Kidney glomerular epithelial cell (primary cell): ENCODE data around the gene KCNK3.

Experiments used
- DNase-seq: peaks from one replicate; lab custom pipeline; 2025; lab: John Stamatoyannopoulos, UW

Gene KCNK3

DNA sequence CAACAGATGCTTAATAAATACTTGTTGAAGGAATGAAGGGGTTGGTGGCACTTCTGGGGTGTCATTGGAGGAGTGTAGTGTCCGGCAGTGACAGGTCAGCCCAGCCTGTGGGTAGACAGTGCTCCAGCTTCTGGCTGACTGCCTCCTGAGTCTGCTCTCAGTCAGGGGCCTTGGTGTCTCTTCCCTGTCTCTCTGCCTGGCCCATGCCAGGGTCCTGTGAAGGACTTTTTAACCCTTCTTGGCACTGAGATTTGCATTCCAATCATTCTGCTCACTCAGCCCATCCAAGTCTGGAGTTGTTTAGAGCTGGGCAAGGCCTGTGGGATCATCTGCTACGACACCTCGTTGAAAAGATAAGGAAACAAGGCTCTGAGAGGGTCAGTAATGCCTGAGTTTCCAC lies 1.4 kb upstream of the KCNK3 start:
- no peak for DNase-seq

DNA sequence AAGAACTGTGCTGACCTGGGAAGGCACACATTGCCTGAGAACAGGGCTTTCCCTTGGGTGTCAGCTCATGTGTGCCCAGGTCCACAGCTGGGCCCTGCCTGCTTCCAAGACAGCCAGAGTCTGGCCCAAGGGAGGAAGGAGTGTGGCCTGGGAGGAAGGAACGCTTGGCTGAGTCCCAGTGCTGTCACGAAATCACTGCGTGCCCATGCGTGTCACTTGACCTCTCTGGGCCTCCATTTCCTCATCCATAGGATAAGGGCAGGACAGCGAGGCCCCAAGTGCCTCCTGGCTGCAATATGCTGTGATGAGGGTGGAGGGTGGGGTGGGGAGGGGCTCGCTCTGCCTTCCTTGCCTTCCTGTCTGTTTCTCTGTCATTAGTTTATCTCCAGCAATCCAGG lies 642 bp upstream of the KCNK3 start:
- no peak for DNase-seq

DNA sequence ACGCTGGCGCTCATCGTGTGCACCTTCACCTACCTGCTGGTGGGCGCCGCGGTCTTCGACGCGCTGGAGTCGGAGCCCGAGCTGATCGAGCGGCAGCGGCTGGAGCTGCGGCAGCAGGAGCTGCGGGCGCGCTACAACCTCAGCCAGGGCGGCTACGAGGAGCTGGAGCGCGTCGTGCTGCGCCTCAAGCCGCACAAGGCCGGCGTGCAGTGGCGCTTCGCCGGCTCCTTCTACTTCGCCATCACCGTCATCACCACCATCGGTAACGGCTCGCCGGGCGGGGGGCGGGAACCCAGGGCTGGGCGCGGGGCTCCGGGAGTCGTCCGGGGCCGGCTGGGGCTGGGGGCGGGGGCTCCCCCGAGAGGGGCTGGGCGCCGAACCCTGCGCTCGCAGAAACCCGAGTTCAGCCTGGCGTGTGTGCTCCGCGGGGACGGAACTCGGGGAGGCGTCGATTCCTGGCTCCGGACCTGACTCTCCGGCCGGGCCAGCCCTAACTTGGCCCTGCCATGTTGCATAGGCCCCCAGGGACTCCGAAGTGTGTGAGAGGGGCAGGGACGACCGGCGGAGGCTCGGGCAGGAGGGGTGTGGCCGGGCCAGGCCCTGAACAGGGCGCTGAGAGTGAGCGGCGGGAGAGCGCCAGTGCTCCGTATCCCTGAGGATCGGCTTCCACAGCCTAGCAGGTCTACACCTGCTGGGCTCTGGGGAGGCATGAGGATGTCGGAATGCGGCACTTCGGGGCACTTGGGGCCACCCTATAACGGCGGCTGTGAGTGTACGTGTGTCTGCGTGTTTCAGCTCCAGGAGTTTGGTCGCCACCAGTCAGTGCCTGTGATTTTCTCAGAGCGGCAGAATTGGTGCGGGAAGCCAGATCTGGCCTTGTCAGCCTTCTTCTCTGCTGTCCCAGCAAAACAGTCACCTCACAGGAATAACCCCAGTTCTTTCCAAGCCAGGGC lies 651 bp downstream of the KCNK3 start:
- DNase-seq: no peak

DNA sequence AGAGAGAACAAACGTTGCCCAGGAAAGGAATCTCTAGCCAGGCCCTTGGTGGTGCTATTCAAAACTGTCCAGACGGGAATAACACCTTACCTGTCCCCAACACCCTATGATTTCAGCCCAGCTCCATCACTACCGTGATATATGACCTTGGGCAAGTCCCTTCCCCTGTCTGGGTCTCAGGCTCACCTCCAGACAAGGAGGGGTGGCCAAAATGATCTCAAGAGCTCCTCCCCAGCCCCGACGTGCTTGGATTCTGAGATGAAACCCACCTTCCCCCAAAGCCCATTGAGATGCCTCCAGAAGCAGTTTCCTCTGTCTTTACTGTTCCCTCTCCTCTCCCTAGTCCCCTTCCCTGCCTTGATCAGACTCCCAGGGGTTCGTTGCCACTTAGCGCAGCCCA lies 1.5 kb downstream of the KCNK3 start:
- no peak for DNase-seq

DNA sequence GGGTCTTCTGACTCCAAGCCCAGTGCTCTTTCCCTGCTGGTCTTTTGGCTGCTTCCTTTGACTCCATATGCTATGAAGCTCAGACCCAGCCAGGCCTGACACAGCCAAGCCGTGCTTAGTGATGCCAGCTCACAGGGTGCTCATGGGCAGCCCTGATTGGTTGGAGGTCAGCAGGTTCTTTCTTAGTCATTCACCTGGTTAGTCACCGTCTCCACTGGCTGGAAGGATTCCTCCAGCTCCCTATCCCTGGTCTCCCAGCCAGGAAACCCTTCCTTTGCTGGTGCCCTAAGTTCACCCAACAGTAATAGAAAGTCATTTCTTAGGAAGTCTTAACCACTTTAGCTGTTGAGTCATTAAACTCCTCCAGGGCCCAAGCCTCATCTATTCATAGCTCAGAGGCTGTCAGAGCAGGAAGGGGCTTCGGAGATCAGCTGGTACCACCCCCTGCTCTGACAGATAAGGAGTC lies 3.9 kb downstream of the KCNK3 start:
- peak; percentile 97 for DNase-seq

DNA sequence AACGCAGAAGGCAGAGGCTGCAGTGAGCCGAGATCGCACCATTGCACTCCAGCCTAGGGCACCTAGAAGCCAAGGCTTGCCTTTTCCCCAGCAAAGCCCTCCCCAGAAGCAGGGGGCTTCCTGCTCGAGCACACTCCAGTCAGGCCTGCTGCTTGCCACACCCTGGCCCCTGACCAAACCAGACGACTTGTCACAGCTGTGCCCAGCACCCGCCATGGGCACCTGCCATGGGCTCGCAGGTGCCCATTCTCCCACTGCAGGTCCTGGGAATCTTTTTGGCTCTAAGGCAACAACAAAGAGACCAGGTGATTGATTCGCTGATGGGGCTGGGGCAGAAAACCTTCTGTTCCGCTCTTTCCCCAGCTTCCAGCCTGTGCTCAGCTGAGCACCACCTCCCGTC lies 4.9 kb downstream of the KCNK3 start:
- no peak for DNase-seq

DNA sequence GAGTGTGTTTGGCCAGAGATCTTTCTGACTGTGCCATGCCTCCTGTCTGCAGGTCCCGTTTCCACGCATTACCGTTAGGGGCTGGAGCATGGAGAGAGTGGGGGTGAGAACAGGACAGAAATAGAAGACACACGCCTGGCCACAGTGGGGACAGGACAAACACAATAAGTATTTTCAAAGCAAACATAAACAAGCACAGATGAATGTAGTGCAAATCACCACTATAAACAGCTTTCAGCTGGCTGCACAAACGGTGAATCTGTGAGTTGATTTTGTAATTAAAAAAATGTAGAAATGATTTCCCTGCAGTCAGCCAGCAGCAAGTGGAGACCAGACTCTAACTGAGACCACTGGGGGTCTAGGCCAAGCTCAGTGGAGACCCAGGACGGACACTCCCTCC lies 6.8 kb downstream of the KCNK3 start:
- DNase-seq: no peak

DNA sequence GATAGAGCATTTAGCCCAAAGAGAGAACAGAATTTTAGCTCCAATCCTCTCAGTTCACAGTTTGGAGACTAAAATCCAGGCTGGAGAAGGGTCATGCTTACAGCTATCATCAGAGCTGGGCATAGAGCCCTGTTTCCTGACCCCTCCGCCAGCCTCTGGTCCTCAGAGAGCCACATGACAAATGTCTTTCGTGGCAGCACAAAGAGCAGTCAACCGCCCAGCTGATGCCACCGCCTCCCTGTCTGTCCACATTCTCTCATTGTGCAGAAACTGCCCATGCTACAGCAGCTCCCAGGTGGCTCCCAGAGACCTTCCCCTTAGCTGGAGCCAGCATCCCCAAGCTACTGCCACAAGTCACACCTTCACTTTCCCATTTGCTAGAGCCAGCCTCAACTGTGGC lies 7.6 kb downstream of the KCNK3 start:
- no peak for DNase-seq

DNA sequence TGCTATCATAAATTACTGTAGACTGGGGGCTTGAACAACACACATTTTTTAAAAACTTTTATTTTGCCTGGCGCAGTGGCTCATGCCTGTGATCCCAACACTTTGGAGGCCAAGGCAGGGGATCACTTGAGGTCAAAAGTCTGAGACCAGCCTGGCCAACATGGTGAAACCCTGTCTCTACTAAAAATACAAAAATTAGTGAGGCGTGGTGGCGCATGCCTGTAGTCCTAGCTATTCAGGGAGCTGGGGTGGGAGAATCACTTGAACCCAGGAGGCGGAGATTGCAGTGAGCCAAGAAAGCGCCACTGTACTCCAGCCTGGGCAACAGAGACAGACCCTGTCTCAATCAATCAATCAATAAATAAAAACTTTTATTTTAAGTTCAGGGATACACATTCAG lies 9.1 kb downstream of the KCNK3 start:
- no peak for DNase-seq

DNA sequence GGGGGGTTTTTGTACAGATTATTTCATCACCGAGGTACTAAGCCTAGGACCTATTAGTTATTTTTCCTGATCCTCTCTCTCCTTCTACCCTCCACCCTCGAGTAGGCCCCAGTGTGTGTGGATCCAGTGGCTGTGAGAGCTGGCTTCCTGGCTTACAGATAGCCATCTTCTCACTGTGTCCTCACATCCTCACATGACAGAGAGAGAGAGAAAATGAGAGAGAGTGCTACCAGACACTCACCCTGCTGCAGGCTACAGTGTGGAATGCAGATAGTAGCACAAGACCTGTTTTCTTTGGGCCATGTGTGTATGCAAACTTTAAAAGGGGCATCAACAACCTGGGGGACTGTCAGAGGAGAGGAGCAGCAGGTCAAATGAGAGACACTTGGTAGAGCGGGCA lies 9.5 kb downstream of the KCNK3 start:
- DNase-seq: no peak

DNA sequence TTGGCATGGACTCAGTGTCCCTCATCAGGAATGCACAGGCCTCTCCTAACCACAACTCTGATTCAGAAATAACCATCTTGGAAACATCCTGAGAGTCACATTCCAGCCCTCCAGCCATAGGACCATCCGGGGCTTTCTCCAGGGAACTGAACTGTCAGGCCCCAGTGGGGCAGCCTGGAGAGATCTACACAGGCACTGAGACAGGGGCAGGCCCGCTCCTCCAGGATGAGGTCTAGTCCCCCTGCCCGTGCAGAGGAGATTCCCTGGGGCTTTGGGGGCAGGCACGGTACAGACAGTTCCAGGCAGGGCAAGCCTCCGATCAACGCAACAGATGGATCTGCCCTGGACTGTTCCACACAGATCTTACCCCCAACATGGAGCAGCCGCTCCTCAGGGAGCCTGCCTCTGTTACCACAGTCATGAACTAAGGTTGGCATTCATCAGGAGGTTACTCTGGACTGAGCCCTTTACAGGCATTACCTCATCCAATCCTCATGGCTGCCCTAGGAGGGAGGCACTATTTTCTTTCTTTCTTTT lies 12.0 kb downstream of the KCNK3 start:
- DNase-seq: peak; percentile 21

DNA sequence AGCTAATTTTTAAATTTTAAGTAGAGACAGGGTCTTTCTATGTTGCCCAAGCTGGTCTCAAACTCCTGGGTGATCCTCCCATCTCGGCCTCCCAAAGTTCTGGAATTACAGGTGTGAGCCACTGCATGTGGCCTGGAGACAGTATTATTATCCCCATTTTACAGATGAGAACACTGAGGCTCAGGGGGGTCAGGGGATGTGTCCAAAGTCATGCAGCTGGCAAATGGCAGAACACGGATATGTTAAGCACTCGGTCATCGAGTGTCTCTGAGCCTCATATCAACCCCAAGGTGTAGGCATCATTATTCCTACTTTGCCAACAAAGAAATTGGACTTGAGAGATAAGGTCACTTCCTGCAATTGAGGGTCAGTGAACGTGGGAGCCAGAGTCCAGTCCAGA lies 12.6 kb downstream of the KCNK3 start:
- DNase-seq: no peak

DNA sequence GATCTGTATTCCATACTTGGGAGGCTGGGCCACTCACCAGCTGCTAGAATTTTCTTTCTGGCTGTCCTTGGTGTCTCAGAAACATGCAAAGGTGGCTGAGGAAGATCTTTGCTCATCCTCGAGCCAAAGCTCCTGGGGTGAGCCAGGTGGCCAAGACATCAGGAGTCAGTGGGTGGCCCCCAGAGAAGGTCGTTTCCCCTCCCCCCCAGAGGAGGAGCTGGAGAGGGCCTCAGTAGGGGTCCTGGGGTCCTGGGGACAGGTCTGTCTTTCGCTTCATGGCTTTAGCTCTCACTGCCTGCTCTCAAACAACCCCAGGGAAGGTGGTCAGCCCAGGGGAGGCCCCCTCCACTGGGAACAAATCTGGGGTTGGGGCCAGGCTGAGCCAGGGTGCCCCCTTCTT lies 13.6 kb downstream of the KCNK3 start:
- DNase-seq: no peak

DNA sequence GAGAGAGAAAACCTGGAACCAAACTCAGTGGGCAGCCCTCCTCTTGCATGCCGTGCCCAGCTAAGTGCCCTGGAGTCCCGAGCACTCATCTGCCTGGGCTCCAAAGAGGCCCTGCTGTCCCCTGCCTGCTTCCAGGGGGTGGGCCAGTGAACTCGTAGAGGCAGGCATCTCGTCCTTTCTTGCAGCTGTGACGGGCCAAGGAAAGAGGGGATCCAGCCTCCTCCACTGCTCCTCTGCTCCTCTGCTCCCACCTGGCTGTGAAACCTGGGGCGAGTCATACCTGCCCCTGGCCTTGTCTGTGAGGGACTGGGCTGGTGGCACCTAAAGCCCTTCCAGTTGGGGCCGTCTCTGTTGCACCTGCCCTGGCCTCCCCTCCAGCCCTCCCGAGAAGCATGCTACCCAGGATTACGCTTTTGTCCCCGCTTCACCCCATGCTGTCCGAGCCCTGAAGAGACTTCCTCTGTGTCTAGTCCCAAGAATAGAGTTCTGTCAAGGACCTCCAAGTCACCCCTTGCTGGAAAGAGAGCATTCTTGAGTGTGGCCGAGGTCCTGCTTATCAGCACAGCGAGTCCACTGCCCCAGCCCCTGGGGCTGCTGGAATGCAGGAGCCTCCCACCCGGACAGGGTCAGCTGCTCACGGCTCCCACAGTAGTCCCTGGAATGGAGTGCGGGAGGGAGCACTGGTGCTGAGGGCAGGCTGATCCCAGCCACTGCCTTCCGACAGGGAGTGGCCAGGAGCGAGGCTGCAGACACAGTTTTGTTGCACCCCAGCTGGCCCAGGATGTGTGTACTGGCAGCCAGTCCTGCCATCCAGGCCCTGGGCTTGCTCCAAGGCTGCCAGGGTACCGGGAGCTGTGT lies 14.3 kb downstream of the KCNK3 start:
- peak; percentile 19 for DNase-seq

DNA sequence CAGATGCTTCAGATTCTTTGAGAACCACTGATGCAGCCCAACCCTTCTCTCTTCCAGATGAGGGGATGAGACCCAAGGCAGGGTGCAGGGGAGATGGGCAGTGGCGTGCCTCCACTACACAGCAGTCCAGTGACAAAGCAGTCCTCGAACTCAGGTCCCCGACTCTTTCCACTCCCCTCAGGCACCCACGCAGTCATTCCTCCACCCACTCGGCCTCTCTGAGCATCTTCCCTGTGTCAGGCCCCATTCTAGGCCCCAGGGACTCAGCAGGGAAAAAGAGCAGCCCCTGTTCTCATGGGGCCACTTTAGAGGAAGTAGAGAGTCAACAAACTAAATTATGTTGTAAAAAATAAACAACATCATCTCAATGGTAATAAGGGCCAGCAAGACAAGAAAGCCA lies 15.2 kb downstream of the KCNK3 start:
- DNase-seq: no peak

DNA sequence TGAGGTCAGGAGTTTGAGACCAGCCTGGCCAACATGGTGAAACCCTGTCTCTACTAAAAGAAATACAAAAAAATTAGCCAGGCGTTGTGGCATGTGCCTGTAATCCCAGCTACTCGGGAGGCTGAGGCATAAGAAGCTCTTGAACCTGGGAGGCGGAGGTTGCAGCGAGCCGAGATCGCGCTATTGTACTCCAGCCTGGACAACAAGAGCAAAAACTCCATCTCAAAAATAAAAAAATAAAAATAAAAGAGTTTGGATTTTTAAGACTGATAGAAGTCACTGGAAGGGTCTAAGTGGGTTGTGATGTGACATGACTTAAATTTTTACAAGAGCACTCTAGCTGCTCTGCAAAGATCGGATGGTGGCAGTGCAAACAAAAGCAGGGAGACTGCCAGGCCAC lies 15.9 kb downstream of the KCNK3 start:
- DNase-seq: no peak

DNA sequence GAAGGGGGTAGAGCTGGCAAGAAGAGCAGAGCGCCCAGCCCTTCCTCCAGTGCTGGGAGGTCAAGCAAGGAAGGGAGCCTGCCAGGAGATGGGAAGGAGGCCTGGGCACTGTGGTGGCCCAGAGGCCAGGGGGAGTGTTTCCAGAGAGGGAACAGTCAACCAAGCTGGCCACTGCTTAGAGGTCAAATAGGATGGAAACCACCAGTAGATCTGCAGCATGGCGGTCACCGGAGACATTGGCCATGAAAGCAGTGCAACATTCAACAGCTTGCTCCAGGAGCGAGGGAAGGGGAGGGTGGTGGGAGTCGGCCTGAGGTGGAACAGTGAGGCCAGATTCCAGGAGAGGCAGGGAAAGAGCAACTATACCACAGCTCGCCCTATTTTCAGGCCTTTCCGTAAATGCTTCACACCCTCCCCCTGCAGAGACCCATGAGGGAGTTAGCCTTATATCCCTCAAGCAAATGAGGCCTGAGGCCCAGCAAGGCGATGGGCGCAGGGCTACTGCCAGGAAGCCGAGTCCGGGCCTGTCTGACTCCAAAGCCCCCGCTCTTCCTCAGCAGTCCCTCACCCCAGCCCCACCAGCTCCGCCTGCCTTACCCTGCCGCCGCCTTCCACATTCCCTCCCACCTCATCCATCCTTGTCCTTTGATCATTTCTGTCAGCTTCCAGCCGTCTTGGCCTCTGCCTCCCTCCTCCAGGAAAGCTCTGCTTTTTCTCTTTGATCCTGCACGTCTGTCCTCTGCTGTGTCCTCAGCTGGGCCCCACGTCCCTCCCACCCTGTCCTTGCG lies 17.0 kb downstream of the KCNK3 start:
- no peak for DNase-seq

DNA sequence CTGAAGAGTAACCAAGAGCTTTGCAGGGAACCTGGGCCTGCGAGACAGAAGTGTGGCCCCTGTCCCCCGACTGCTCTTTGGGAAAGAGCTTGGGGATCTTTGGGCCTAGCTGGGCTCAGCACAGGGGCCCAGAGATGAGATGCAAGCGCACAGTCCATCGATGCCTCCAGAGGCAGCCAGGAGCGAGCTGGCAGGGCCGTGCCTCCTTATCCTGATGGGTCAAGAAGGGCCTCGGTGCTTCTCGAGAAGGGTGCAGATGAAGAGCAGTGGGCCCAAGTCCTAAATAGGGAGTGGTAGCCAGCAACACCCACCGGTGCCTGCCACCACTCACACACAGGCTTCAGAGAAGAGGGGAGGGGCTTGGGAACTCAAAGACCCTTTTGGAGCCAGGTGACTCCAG lies 17.6 kb downstream of the KCNK3 start:
- DNase-seq: no peak

DNA sequence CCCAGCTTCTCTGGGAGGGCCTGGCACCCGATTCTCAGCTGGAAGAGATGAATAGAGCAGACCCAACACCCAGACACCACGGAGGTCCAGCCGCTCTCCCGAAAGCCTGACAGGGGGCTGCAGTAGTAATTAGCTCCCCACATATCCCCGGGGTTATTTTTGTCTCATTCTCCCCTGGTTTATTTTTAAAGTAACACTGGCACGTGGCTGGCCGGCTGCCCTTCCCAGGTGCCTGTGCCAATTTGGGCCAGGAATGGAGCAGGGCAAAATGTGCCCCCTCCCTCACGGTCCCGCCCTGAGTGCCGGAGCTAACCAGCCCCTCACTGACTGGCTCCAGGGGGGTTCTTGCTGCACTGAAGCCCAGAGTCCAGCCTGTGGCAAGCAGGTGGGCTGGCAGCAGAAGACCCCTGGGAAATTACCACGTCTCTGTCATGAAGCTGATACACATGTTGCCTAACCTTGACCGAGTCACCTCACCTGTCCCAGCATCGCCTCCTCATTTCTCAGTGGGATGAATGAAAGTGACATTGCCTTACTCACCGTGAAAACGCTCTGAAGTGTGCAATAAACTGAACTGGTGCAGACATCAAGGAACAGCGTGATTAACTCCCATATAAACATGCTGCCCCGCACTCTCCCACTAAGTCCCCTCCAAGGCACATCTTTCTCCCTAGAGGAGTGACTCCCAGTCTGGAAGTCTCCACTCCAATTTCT lies 18.4 kb downstream of the KCNK3 start:
- no peak for DNase-seq

DNA sequence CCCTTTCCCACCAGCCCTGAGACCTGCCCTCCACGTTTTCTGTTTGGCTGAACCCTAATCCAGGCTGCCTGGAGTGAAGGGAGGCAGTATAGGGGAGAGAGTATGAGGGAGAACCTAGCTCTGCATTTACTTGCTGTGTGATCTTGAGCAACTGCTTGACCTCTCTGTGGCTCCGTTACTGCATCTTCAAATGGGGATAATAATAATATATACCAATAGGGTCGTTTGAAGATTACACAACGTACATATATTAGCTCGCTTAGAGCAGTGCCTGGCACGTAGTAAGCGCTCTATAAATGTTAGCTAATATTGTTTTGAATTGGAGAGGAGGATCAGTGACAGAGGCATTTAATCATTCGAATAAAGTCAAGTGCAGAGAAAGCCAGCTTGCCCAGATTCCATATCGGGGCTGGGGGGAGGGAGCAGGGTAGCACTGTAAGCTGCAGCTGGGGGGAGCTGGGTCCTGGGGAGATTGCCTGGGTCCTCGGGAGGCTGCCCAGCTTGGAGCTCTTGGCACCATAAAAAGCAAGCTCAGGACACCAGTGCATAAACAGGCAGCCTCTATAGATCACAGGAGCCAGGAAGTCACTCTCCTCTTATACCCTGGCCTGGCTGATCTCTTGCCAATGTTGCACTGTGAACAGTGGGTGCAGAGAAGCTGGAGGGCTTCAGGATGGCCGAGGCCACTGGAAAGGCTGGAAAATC lies 19.1 kb downstream of the KCNK3 start:
- no peak for DNase-seq
